OCI-LY1 (cell line): ENCODE measurements around the gene DBH.

Source experiments
- H2AFZ ChIP-seq: fragments of 200-600 bp; sonication (generic), shearing (Covaris generic); 2 replicates; pipeline ENCODE4 v1.6.0; 2014; ENCODE audit warnings: antibody characterized with exemption, mild to moderate bottlenecking, low read length
- H3F3A ChIP-seq: fragments of 200-600 bp; sonication (generic), shearing (Covaris generic); 2 replicates; pipeline ENCODE4 v1.6.0; 2014; ENCODE audit warnings: mild to moderate bottlenecking, antibody characterized with exemption, low read length, moderate library complexity; ENCODE audit not compliant: insufficient read depth
- H3K27ac ChIP-seq: fragments of 200-600 bp; sonication (generic); 2 replicates; pipeline ENCODE4 v1.5.1; 2014; ENCODE audit warnings: low read length, mixed run types, mild to moderate bottlenecking, low read depth; ENCODE audit not compliant: poor library complexity, severe bottlenecking
- H3K27me3 ChIP-seq: fragments of 200-600 bp; sonication (generic); 2 replicates; pipeline ENCODE4 v1.6.0; 2014; ENCODE audit warnings: antibody characterized with exemption, mild to moderate bottlenecking, low read length, moderate library complexity; ENCODE audit not compliant: insufficient read depth
- H3K36me3 ChIP-seq: fragments of 200-600 bp; sonication (generic); 2 replicates; pipeline ENCODE4 v1.6.1; 2014; ENCODE audit warnings: mild to moderate bottlenecking, antibody characterized with exemption, low read length, moderate library complexity, mixed read lengths; ENCODE audit not compliant: insufficient read depth
- H3K4me1 ChIP-seq: fragments of 200-600 bp; sonication (generic); 2 replicates; pipeline ENCODE4 v1.5.1; 2014; ENCODE audit warnings: mild to moderate bottlenecking, low read length, moderate library complexity; ENCODE audit not compliant: insufficient read depth, severe bottlenecking
- H3K4me2 ChIP-seq: fragments of 200-600 bp; sonication (generic), shearing (Covaris generic); 2 replicates; pipeline ENCODE4 v1.6.1; 2014; ENCODE audit warnings: low read length
- H3K4me3 ChIP-seq: fragments of 200-600 bp; sonication (generic); 2 replicates; pipeline ENCODE4 v1.5.1; 2014; ENCODE audit warnings: low read length, low read depth, mild to moderate bottlenecking, mixed read lengths; ENCODE audit not compliant: poor library complexity, severe bottlenecking
- H3K79me2 ChIP-seq: fragments of 200-600 bp; shearing (Covaris generic); 2 replicates; pipeline ENCODE4 v1.6.1; 2016; ENCODE audit warnings: mixed run types, low read length, mixed read lengths; ENCODE audit not compliant: insufficient read depth
- H3K9ac ChIP-seq: fragments of 200-600 bp; sonication (generic), shearing (Covaris generic); 2 replicates; pipeline ENCODE4 v1.6.1; 2014; ENCODE audit warnings: mild to moderate bottlenecking, low read length, mixed read lengths
- H3K9me2 ChIP-seq: fragments of 200-600 bp; sonication (generic), shearing (Covaris generic); 2 replicates; pipeline ENCODE4 v1.6.1; 2014; ENCODE audit warnings: low read depth, mild to moderate bottlenecking, low read length, mixed read lengths
- H3K9me3 ChIP-seq: fragments of 200-600 bp; shearing (Covaris generic); 2 replicates; pipeline ENCODE4 v1.6.1; 2014; ENCODE audit warnings: low read length, mixed read lengths
- H4K20me1 ChIP-seq: fragments of 200-600 bp; sonication (generic), shearing (Covaris generic); 2 replicates; pipeline ENCODE4 v1.6.0; 2016; ENCODE audit warnings: mild to moderate bottlenecking, low read length; ENCODE audit not compliant: insufficient read depth
- CTCF ChIP-seq: fragments of 200-600 bp; sonication (generic), shearing (Covaris generic); IDR thresholded peaks from 2 replicates; pipeline ENCODE4 v1.5.1; 2017; ENCODE audit warnings: mild to moderate bottlenecking, antibody characterized with exemption, low read length, moderate library complexity, mixed read lengths
- EZH2 ChIP-seq: fragments of 200-600 bp; sonication (generic), shearing (Covaris generic); IDR thresholded peaks from 2 replicates; pipeline ENCODE4 v1.8.0; 2017; ENCODE audit warnings: borderline replicate concordance, mixed run types, mild to moderate bottlenecking, antibody characterized with exemption, low read length, moderate library complexity, mixed read lengths

DBH gene

GRCh38 chr9:133614678-133615077 lies 21.5 kb upstream of the DBH start:
- H3K9me3 ChIP-seq, result no peaks in the 10 kb centered on the region
- no peaks in the 10 kb centered on the region for H4K20me1 ChIP-seq
- no peaks in the 10 kb centered on the region for H3K27me3 ChIP-seq
- no peak overlapping the region for H3K9ac ChIP-seq
- H3K4me1 ChIP-seq, result no peaks in the 10 kb centered on the region
- no peaks in the 10 kb centered on the region for H3K36me3 ChIP-seq
- no peak overlapping the region for H3K4me2 ChIP-seq
- no peak overlapping the region for H3K4me3 ChIP-seq
- H2AFZ ChIP-seq, result no peak overlapping the region
- H3K9me2 ChIP-seq, result no peaks in the 10 kb centered on the region
- no peaks in the 10 kb centered on the region for H3K79me2 ChIP-seq
- H3K27ac ChIP-seq, result no peak overlapping the region
- no peaks in the 10 kb centered on the region for H3F3A ChIP-seq
- no peak for TF ChIP-seq CTCF
- no peak for TF ChIP-seq EZH2

GRCh38 chr9:133615186-133615585 lies 21.0 kb upstream of the DBH start:
- Histone ChIP-seq H3K27me3 (no peaks in the 10 kb centered on the region), H2AFZ (no peak overlapping the region), H3K4me2 (no peak overlapping the region), H3K9me3 (no peaks in the 10 kb centered on the region), H3K36me3 (no peaks in the 10 kb centered on the region), H3K9ac (no peak overlapping the region), H3K9me2 (no peaks in the 10 kb centered on the region), H3K79me2 (no peaks in the 10 kb centered on the region), H3K4me3 (no peak overlapping the region), H3K4me1 (no peaks in the 10 kb centered on the region), H3F3A (no peaks in the 10 kb centered on the region), H4K20me1 (no peaks in the 10 kb centered on the region), H3K27ac (no peak overlapping the region)
- no peak for TF ChIP-seq EZH2
- no peak for TF ChIP-seq CTCF

- TF ChIP-seq EZH2, result no peak
- TF ChIP-seq CTCF, result no peak
- H4K20me1 ChIP-seq, result no peaks in the 10 kb centered on the region
Measured at GRCh38 chr9:133615606-133616188, 20.5 kb upstream of the DBH start.

More at GRCh38 chr9:133615606-133616188, 20.5 kb upstream of the DBH start:
- Histone ChIP-seq H3K9ac (no peak overlapping the region), H3K79me2 (no peaks in the 10 kb centered on the region), H3K9me3 (no peaks in the 10 kb centered on the region), H3K4me3 (no peak overlapping the region), H3K9me2 (no peaks in the 10 kb centered on the region), H3K27me3 (no peaks in the 10 kb centered on the region), H3K27ac (no peak overlapping the region), H2AFZ (no peak overlapping the region), H3K4me2 (no peak overlapping the region), H3K36me3 (no peaks in the 10 kb centered on the region), H3F3A (no peaks in the 10 kb centered on the region), H3K4me1 (no peaks in the 10 kb centered on the region)
